Esophagus mucosa (tissue), 1 donor: ENCODE measurements around the gene ATP7B. TPM values are rescaled to one million over a fixed set of nuclear protein-coding genes. Genes with fewer than 3 reads are reported as not detected.
"Not testable (repeated sequence)": the region's sequence is repeated elsewhere in the genome, so short reads cannot be mapped to it uniquely, and the experiment has no call there.

Experiments
- ATAC-seq: fragments of 200-7000 bp; cut with Tn5 transposase; one replicate; pipeline ENCODE4 v1.9.1; 2020
- total RNA-seq: library from RNA; stranded (reverse); gene quantifications from one replicate; pipeline ENCODE4 v1.2.4, GENCODE V29; 2023
- donor health status: DM: yes; HTN: yes; CAD: no.

ATP7B gene
- total RNA-seq, 1 donor from 2014 or later, result 0.92 TPM

GRCh38 chr13:52005841-52006522, 5.3 kb downstream of the ATP7B start:
- ATAC-seq, result no peak

- no peak for ATAC-seq
Measured at GRCh38 chr13:52004511-52005170, 6.6 kb downstream of the ATP7B start.

GRCh38 chr13:52003541-52003940, 7.7 kb downstream of the ATP7B start:
- no peak for ATAC-seq

GRCh38 chr13:52002361-52002760, 8.9 kb downstream of the ATP7B start:
- no peak for ATAC-seq

- peak; percentile 63 for ATAC-seq
Measured at GRCh38 chr13:52001120-52001731, 10.0 kb downstream of the ATP7B start.

GRCh38 chr13:51999921-52000320, 11.3 kb downstream of the ATP7B start:
- ATAC-seq, result no peak

GRCh38 chr13:51999510-51999911, 11.7 kb downstream of the ATP7B start:
- ATAC-seq, result no peak

- ATAC-seq, result no peak
Measured at GRCh38 chr13:51998723-51999509, 12.3 kb downstream of the ATP7B start.

GRCh38 chr13:51997641-51998330, 13.5 kb downstream of the ATP7B start:
- ATAC-seq, result no peak

- no peak for ATAC-seq
Measured at GRCh38 chr13:51997186-51997585, 14.1 kb downstream of the ATP7B start.

GRCh38 chr13:51996641-51997040, 14.6 kb downstream of the ATP7B start:
- no peak for ATAC-seq

- ATAC-seq, result peak; percentile 41
Measured at GRCh38 chr13:51995677-51996551, 15.3 kb downstream of the ATP7B start.

GRCh38 chr13:51993713-51994112, 17.5 kb downstream of the ATP7B start:
- no peak for ATAC-seq

GRCh38 chr13:51988988-51989618, 22.1 kb downstream of the ATP7B start:
- no peak for ATAC-seq

- not testable (repeated sequence) for ATAC-seq
Measured at GRCh38 chr13:51984904-51985303, 26.3 kb downstream of the ATP7B start.

- not testable (repeated sequence) for ATAC-seq
Measured at GRCh38 chr13:51983292-51983691, 28.0 kb downstream of the ATP7B start.

GRCh38 chr13:51981355-51981754, 29.9 kb downstream of the ATP7B start:
- ATAC-seq, result no peak

GRCh38 chr13:51980908-51981307, 30.3 kb downstream of the ATP7B start:
- ATAC-seq, result no peak

- ATAC-seq, result no peak
Measured at GRCh38 chr13:51978796-51979556, 32.3 kb downstream of the ATP7B start.

- ATAC-seq, result no peak
Measured at GRCh38 chr13:51977625-51978024, 33.6 kb downstream of the ATP7B start.
